Fibroblast of the aortic adventitia (primary cell): ENCODE results near the gene ACTN3. TPM values are rescaled to one million over a fixed set of nuclear protein-coding genes. Genes with fewer than 3 reads are reported as not detected.

ENCODE experiments used
- DNase-seq: peaks from one replicate; pipeline ENCODE4 v3.0.0-alpha.2; 2010; ENCODE audit warnings: low read depth
- H3K4me3 ChIP-seq: 2 replicates; pipeline ENCODE4 v1.5.1; 2011; ENCODE audit warnings: low read depth, mild to moderate bottlenecking, control low read depth, low read length, moderate library complexity
- CTCF ChIP-seq: IDR thresholded peaks from 2 replicates; pipeline ENCODE4 v1.5.1; 2011; ENCODE audit warnings: mild to moderate bottlenecking, low read length, control low read depth, inconsistent platforms; ENCODE audit not compliant: insufficient read depth
- total RNA-seq: library from RNA; depleted of rRNA; stranded (reverse); fragments of >200 nt; gene quantifications from 2 replicates; pipeline ENCODE4 v1.2.3, GENCODE V29; 2012; ENCODE audit warnings: low replicate concordance

Gene ACTN3
- total RNA-seq, 1 donor: not detected

GRCh38 chr11:66563832-66564231 lies 17.1 kb downstream of the ACTN3 start:
- no peak for DNase-seq
- no peak overlapping the region for H3K4me3 ChIP-seq
- no peak for TF ChIP-seq CTCF

DNA sequence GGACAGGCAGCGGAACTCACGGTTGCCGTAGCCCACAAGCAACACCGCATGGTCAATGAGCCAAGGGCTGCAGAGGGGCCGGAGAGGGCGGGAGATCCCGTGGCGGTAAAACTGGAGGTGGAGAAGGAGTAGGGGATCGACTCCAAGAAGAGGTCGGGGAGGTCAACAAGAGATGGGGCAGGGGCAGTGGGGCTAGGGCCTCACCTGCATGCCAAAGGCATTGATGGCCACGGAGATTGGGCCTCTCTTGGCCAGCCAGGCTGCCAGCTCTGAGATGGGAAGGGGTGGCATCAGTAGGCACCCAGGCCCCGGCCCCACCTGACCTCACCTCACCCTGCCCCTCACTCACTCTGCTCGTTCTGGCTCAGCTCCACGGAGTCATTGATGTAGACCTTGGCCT lies 17.8 kb downstream of the ACTN3 start:
- no peak for DNase-seq
- no peak for TF ChIP-seq CTCF
- H3K4me3 ChIP-seq: no peak overlapping the region

DNA sequence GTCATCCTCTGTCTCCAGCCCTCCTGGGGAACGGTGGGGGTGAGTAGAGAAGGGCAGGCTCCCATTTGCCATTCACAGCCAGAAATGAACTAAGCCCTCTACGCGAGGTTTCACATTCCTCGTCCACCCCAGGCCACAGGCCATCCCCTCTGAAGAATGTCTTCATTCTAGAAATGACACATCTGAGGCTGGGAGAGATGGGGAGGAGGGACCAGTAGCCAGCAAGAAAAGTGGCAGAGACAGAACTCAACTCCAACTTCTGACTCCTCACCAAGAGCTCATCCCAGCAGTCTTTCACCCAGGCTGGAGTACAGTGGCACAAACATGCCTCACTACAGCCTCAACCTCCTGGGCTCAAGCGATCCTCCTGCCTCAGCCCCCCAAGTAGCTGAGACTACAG lies 18.3 kb downstream of the ACTN3 start:
- no peak overlapping the region for H3K4me3 ChIP-seq
- TF ChIP-seq CTCF: no peak
- DNase-seq: no peak

GRCh38 chr11:66566221-66566620 lies 19.5 kb downstream of the ACTN3 start:
- TF ChIP-seq CTCF: no peak
- H3K4me3 ChIP-seq: no peak overlapping the region
- DNase-seq: no peak

- no peak for DNase-seq
- TF ChIP-seq CTCF: no peak
- peak overlapping the region; percentile 63 for H3K4me3 ChIP-seq
Measured at GRCh38 chr11:66567787-66568123, 21.1 kb downstream of the ACTN3 start.

DNA sequence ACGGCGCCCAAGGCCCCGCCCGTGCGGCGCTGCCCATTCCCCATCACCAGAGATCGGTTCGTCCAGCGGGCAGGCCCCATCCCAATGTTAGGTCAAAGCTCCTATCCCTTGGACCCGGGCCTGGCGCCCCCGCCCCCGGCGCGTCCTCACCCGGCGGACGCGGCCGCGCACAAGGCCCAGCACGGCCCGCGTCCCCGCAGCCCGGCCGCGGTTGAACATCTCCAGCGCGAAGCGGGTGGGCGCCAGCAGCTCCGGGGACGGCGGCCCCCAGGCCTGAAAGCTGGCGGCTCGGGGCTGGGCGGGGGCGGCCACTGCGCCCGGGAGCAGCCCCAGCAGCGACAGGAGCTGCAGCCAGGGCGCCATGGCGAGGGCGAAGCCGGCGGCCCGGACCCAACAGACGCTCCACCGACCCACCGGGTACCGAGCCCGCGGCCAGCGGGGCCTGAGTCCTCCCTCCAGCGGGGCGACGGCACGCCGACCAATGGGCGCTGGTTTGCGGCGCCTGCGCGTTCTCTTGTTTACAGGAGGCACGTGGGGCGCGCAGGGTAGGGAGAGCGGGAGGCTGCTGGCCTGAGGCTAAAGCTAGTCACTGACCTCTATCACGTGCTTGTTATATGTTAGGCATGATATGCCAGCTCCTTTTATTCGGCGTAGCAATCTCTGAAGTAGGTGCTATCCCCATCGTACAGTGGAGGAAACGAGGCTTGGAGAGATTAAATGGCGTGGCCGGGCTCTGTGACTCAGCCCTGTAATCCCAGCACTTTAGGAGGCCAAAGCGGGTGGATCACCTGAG lies 21.6 kb downstream of the ACTN3 start, which contains the start of gene CTSF:
Gene CTSF, minus strand, starts transcription at position 483 of the 793 bp plus-strand sequence. Its CDS starts 120 bp downstream, at position 363.
- H3K4me3 ChIP-seq: peak within 1 kb of the TSS; percentile 63
- peak; percentile 70 for DNase-seq
- no peak for TF ChIP-seq CTCF

GRCh38 chr11:66569076-66569475 lies 22.4 kb downstream of the ACTN3 start:
- no peak overlapping the region for H3K4me3 ChIP-seq
- TF ChIP-seq CTCF: no peak
- DNase-seq: no peak
